GM12878 (cell line): Measurements from ENCODE around the gene CHMP4B.

ENCODE experiments used
- NR2C1 ChIP-seq: fragments of 450-650 bp; IDR thresholded peaks from 2 replicates; pipeline ENCODE4 v1.6.1; 2017; ENCODE audit warnings: antibody characterized with exemption, mild to moderate bottlenecking, moderate library complexity
- TF ChIP-seq, protein P1 (sequence below), 3 experiments: IDR thresholded peaks in 2 of 3; conservative IDR thresholded peaks in 1 of 3; 2 replicates each; pipeline ENCODE4 v1.5.1; 2011; ENCODE audit warnings: low read depth in 3 of 3, low read length in 3 of 3, mild to moderate bottlenecking in 3 of 3, control low read depth in 2 of 3, moderate library complexity in 2 of 3, inconsistent platforms in 1 of 3, mixed read lengths in 1 of 3; ENCODE audit not compliant: control insufficient read depth in 2 of 3, insufficient read depth in 1 of 3; ENCODE audit errors: extremely low read depth in 1 of 3

DNA sequence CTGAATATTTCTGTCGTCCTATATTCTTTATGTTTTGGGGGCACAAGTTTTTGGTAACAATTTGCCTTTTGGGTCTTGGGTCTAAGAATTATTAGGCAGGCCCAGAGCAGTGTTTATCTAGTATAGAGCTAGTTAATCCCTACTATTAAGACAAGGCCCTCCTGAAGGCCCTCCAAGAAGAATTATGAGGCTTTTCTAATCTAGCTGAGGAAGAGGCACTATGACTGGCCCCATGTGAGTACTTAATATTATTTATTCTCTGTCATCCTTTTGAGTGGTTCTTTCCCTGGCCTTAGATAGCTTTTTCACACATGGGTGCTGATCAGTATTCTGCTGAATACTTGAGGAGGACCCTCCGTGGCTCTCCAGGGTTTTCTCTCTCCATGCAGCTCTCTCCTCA is 25.1 kb downstream of the CHMP4B start:
- TF ChIP-seq NR2C1, result no peak
- TF ChIP-seq, protein P1, sequence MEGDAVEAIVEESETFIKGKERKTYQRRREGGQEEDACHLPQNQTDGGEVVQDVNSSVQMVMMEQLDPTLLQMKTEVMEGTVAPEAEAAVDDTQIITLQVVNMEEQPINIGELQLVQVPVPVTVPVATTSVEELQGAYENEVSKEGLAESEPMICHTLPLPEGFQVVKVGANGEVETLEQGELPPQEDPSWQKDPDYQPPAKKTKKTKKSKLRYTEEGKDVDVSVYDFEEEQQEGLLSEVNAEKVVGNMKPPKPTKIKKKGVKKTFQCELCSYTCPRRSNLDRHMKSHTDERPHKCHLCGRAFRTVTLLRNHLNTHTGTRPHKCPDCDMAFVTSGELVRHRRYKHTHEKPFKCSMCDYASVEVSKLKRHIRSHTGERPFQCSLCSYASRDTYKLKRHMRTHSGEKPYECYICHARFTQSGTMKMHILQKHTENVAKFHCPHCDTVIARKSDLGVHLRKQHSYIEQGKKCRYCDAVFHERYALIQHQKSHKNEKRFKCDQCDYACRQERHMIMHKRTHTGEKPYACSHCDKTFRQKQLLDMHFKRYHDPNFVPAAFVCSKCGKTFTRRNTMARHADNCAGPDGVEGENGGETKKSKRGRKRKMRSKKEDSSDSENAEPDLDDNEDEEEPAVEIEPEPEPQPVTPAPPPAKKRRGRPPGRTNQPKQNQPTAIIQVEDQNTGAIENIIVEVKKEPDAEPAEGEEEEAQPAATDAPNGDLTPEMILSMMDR (IDR thresholded peaks at IDR 0.05 in 2 of 3, conservative IDR thresholded peaks at IDR 0.05 in 1 of 3; ENCODE audit: control insufficient read depth in 2 of 3, extremely low read depth in 1 of 3, insufficient read depth in 1 of 3, low read depth in 3 of 3, low read length in 3 of 3), result no peak
